Measurements from ENCODE around the gene ANGEL2. TPM values are rescaled to one million over a fixed set of nuclear protein-coding genes. Genes with fewer than 3 reads are reported as not detected.
A peak's percentile ranks its signal among the peaks of the same experiment; 100 is the strongest.

Gene ANGEL2
- total RNA-seq, 2 experiments from 2014 or later: 44.2 to 56.4 TPM

DNA sequence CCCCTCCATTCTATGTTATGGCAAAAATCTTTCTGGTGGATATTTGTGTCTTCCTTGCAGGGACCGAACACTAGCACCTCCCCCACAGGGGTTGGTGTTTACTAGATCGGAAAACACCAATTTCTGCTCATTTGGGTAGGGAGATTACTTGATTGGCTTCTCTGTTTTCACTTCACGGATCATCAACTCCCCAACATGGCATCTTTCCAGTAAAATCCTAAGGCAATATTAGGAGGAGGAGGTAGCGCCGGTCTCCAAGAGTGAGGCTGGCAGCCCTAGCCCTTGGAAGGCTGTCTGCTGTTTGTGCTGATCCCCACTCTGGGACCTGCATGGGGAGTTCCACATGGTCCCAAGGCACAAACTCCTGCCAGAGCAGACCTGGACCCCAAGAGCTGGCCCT is 53.2 kb downstream of the ANGEL2 start:
- H3K4me1 Mint-ChIP-seq: peaks cover 5% of the 10 kb centered on the region
- DNase-seq (no peak), ATAC-seq (no peak)
- H3K9me3 Mint-ChIP-seq (ENCODE audit: low read depth): no peaks in the 10 kb centered on the region
- H3K36me3 Mint-ChIP-seq: no peaks in the 10 kb centered on the region
- CTCF ChIA-PET: no interaction called here
- peaks cover 40% of the 10 kb centered on the region for H3K27me3 Mint-ChIP-seq
- H3K4me3 Mint-ChIP-seq: no peak overlapping the region
- H3K27ac Mint-ChIP-seq: no peak overlapping the region

DNA sequence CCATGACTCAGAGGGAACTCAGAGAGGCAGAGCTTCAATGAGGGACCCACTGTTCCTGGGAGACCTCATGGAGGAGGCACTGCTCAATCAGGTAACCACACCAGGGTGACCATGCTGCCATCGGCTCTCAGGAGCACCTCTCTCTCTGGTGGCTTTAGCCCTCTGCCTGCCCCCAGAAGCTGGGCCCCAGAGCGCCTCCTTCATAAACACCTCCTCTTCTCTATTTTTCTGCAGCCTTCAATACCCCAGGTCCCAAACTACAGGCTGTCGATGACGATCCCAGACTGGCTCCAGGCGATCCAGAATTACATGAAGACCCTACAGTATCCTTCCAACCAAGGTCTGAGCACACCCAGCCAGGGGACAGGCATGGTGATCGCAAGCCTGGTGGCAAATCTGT is 54.7 kb downstream of the ANGEL2 start:
- H3K27me3 Mint-ChIP-seq: peaks cover 38% of the 10 kb centered on the region
- no peak for DNase-seq
- H3K27ac Mint-ChIP-seq: no peak overlapping the region
- no peak overlapping the region for H3K4me3 Mint-ChIP-seq
- no peak for ATAC-seq
- H3K36me3 Mint-ChIP-seq: no peaks in the 10 kb centered on the region
- H3K9me3 Mint-ChIP-seq (ENCODE audit: low read depth): no peaks in the 10 kb centered on the region
- CTCF ChIA-PET: no interaction called here
- peaks cover 5% of the 10 kb centered on the region for H3K4me1 Mint-ChIP-seq

DNA sequence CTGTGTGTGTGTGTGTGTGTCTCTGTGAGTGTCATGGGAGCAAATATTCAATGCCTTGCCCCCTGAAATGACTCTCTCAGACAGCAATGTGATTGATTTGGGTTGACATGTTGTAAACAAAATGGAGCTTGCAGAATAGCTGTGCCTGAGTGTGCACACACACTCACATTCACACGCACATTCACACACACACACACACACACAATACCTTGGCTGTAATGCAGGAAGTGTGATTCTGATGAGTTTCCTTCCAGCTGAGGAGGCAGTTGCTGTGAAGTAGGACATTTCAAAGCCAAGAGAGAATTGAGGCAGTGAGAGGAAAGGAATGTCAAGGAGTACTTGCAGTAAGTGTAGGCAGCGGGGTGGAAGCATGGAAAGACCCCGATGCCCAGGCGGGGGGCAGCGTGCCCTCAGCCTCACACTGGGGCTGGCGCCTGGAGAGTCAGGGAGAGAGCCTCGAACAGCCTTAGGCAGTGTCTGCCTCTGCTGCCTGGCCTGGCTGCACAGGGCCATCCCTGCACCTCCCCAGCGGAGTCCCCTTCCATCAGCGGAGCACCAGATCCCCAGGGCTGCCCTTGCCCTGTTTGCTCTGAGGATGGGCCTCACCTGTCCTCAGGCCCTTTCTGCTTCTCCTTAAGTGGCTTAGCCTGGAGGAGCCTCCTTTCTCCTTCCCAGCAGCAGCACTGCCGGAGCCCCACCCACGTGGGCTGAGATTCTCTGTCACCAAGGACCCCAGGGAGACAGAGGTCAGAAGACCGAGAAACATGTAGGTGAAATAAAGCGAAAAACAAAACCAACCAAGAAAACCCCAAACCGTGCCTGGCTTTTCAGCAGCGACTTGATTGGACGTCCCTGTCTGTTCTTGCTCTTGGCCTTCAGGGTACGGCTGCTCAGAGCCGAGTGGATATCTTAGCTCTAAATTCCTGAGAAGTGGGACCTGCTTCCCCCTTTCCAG is 56.1 kb downstream of the ANGEL2 start:
- CTCF ChIA-PET: interaction anchor here (1.3 to 1.9 kb wide), 2 partner anchors 8 to 1262 kb away, joined by 3 to 4 read pairs; no protein-coding TSS in a partner anchor
- Mint-ChIP-seq H3K27me3 (peaks cover 40% of the 10 kb centered on the region), H3K4me1 (peaks cover 5% of the 10 kb centered on the region), H3K9me3 (ENCODE audit: low read depth) (no peaks in the 10 kb centered on the region), H3K36me3 (no peaks in the 10 kb centered on the region), H3K4me3 (no peak overlapping the region), H3K27ac (no peak overlapping the region)
- DNase-seq: no peak
- no peak for ATAC-seq

DNA sequence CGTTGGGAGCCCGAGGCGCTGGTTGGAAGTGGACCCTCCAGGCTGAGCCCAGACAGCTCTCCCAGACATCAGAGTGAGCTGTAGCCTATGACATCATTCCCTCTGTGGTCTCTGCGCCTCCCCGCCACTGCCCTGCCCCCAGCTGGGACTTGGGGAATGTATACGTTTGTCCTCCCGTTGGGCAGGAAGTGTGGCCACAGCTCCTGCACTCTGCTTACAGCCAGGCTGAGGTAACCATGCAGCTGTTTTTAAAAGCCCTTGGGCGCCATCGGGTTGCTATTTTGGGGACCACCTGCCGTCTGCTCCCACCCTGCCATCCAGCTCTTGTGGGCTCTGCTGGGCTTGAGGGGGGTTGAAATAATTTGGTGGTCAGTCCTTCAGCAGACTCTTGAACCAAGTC is 57.5 kb downstream of the ANGEL2 start:
- CTCF ChIA-PET: interaction anchor here (1.3 to 1.9 kb wide), 2 partner anchors 10 to 1260 kb away, joined by 3 to 4 read pairs; no protein-coding TSS in a partner anchor

DNA sequence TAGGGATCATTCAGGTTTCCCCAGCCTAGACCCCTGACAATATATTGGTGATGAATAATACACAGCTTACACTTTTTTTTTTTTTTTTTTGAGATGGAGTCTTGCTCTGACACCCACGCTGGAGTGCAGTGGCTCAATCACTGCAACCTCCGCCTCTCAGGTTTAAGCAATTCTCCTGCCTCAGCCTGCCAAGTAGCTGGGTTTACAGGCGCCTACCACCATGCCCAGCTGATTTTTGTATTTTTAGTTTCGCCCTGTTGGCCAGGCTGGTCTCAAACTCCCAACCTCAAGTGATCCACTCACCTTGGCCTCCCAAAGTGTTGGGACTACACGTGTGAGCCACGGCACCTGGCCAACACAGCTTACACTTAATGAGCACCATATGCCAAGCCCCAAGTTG is 58.1 kb downstream of the ANGEL2 start:
- CTCF ChIA-PET: interaction anchor here (1.9 kb wide), 1 partner anchor 10 kb away, joined by 4 read pairs; no protein-coding TSS in a partner anchor
- no peaks in the 10 kb centered on the region for H3K9me3 Mint-ChIP-seq (ENCODE audit: low read depth)
- H3K4me3 Mint-ChIP-seq: no peak overlapping the region
- peaks cover 5% of the 10 kb centered on the region for H3K4me1 Mint-ChIP-seq
- ATAC-seq (no peak), DNase-seq (no peak)
- H3K27ac Mint-ChIP-seq: no peak overlapping the region
- peaks cover 43% of the 10 kb centered on the region for H3K27me3 Mint-ChIP-seq
- no peaks in the 10 kb centered on the region for H3K36me3 Mint-ChIP-seq

More for the DNA sequence above, 57.5 kb downstream of the ANGEL2 start:
- H3K4me1 Mint-ChIP-seq: peaks cover 5% of the 10 kb centered on the region
- peaks cover 39% of the 10 kb centered on the region for H3K27me3 Mint-ChIP-seq
- DNase-seq (no peak), ATAC-seq (no peak)
- H3K27ac Mint-ChIP-seq: no peak overlapping the region
- no peak overlapping the region for H3K4me3 Mint-ChIP-seq
- H3K36me3 Mint-ChIP-seq: no peaks in the 10 kb centered on the region
- H3K9me3 Mint-ChIP-seq (ENCODE audit: low read depth): no peaks in the 10 kb centered on the region

DNA sequence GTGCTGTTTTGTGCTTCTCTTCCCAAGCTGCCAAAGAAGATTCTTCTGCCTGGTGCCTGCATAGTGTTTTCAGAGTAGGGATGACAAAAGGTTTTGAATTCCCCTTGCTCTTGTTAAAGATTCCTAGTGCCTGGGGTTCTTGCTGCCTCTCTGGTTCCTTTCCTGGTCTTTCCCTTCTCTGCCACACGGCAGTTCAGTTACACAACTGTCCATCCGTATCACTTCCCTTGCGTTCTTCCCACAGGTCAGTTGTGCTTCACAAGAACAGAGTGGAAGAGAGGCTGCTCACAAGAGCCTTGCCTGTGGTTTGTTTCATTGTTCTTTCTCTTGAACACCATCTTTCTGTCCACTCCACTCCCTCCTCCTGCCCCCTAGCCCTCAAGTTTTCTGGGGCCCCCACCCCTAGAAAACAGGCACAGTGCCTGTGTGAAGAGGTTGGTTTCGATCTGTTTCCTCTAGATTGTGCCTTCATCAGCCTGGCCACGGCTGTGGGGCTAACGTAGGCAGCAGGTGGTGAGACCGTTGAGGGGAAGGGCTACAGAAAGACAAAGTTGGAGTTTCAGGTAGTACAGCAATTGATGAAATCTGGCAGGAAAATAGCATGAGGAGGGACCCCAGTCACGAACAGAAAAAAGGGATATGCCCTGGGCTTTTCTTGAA is 59.6 kb downstream of the ANGEL2 start:
- peaks cover 52% of the 10 kb centered on the region for H3K27me3 Mint-ChIP-seq
- ATAC-seq (no peak), DNase-seq (no peak)
- H3K4me3 Mint-ChIP-seq: no peak overlapping the region
- no peak overlapping the region for H3K27ac Mint-ChIP-seq
- H3K36me3 Mint-ChIP-seq: no peaks in the 10 kb centered on the region
- H3K9me3 Mint-ChIP-seq (ENCODE audit: low read depth): no peaks in the 10 kb centered on the region
- CTCF ChIA-PET: no interaction called here
- H3K4me1 Mint-ChIP-seq: peaks cover 5% of the 10 kb centered on the region

DNA sequence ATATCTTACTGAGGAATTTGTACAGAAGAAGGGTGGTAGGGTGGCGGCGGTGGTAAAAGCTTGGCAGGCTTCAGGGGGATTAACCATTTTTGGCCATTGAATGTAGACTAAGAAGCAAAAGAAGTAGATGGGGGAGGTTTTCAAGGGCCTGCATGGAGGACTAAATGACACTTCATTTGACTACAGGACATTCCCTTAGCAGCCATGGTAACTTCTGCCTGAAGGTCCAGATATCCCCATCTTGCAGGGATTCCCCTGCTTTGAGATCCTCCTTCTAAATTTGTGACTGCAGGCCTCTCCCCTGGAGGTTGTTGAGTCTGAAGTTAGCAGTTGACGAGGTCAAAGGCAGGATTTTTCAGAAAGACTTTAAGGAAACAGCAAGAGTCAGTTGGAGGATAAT is 60.6 kb downstream of the ANGEL2 start:
- Mint-ChIP-seq H3K4me1 (peaks cover 8% of the 10 kb centered on the region), H3K27ac (no peak overlapping the region), H3K36me3 (no peaks in the 10 kb centered on the region), H3K9me3 (ENCODE audit: low read depth) (no peaks in the 10 kb centered on the region), H3K27me3 (peaks cover 60% of the 10 kb centered on the region), H3K4me3 (no peak overlapping the region)
- ATAC-seq: no peak
- DNase-seq: no peak
- CTCF ChIA-PET: no interaction called here

DNA sequence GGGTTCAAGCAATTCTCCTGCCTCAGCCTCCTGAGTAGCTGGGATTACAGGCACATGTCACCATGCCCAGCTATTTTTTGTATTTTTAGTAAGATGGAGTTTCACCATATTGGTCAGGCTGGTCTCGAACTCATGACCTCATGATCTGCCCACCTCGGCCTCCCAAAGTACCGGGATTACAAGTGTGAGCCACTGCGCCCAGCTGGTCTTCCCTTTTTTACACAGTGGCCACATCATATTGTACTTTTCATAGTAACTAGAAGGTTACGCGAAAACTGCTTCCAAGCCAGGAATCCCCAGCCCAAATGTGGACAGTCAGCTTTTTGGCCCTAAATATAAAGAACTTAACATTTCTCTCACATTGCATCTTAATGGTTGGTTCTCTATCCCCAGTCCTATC is 61.2 kb downstream of the ANGEL2 start:
- Mint-ChIP-seq H3K27ac (no peak overlapping the region), H3K9me3 (ENCODE audit: low read depth) (no peaks in the 10 kb centered on the region), H3K27me3 (peaks cover 64% of the 10 kb centered on the region), H3K4me3 (no peak overlapping the region), H3K36me3 (no peaks in the 10 kb centered on the region), H3K4me1 (peaks cover 10% of the 10 kb centered on the region)
- CTCF ChIA-PET: interaction anchor here (1.0 kb wide), 1 partner anchor 477 kb away, joined by 4 read pairs; no protein-coding TSS in a partner anchor
- no peak for DNase-seq
- ATAC-seq: no peak

DNA sequence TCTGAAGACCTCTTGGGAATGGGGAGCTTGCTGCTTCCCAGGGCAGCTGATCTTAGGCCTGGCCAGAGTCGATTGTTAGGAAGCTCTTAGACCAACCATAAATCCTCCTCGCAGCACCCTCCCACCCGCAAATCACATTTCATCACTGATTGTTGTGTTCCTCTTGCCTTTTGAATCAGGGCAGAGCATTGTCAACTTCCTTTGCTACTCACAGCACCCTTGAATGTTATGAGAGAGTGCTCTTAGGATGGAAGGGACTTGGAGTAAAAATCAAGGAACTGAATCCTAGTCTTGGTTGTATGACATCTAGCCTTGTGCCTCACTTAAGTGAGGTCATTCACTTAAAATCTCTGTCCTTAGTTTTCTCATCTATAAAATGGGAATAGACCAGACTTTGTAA is 62.3 kb downstream of the ANGEL2 start:
- Mint-ChIP-seq H3K36me3 (no peaks in the 10 kb centered on the region), H3K27ac (no peak overlapping the region), H3K4me3 (no peak overlapping the region), H3K4me1 (peaks cover 8% of the 10 kb centered on the region), H3K27me3 (peaks cover 76% of the 10 kb centered on the region), H3K9me3 (ENCODE audit: low read depth) (no peaks in the 10 kb centered on the region)
- CTCF ChIA-PET: no interaction called here
- DNase-seq: no peak
- ATAC-seq: no peak

DNA sequence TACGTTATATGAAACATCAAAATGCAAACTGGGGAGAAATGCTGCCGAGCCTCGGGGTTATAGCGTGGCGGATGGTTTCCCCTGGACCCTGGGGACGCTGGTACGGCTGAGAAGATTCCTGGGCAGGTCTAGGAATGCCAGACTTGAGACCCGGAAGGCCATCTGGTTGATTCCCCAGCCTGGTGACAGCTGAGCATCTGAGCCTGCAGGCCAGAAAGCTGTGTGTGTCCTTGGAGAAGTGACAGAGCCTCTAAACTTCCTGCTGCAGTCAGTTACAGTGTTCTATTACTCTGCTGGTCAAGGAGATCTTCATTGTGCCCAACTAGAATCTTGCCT is 63.1 kb downstream of the ANGEL2 start:
- CTCF ChIA-PET: no interaction called here
- no peak for ATAC-seq
- H3K4me1 Mint-ChIP-seq: peaks cover 8% of the 10 kb centered on the region
- no peaks in the 10 kb centered on the region for H3K36me3 Mint-ChIP-seq
- H3K9me3 Mint-ChIP-seq (ENCODE audit: low read depth): no peaks in the 10 kb centered on the region
- peaks cover 77% of the 10 kb centered on the region for H3K27me3 Mint-ChIP-seq
- no peak overlapping the region for H3K4me3 Mint-ChIP-seq
- H3K27ac Mint-ChIP-seq: no peak overlapping the region
- DNase-seq: no peak

DNA sequence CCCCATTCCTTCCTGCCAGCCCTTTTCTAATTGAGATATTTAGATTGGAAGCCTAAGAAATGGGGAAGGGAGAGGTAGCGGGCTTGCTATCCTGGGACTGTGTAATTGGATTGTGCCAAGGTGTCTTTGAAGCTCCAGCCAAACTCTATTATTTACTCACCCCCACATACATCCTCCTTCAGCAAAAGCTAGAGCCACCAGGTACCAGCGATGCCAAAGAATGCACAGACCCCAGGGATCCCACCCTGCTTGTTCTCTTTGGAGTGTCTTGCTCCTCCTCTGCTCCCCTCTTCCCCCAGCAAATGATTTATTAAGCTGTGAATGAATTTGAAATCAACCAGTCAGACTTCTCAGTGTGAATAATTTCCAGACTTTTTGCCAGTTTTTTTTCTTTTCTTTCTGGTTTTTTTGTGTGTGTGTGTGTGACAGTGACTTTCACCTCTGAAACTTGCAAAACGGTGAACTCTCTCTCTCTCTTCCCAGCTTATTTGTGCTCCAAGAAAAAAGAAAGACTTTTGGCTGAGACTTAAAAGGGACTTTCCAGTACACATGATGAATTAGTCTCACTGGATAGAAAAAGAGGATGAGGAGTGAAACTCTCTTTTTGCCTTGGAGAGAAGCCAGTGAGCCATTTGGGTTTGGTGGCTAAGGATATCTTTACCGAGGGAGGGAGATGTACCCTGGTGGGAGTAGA is 63.6 kb downstream of the ANGEL2 start:
- H3K36me3 Mint-ChIP-seq: no peaks in the 10 kb centered on the region
- CTCF ChIA-PET: interaction anchor here (2.1 kb wide), 1 partner anchor 16 kb away, joined by 8 read pairs; no protein-coding TSS in a partner anchor
- no peak for ATAC-seq
- no peak for DNase-seq
- no peak overlapping the region for H3K27ac Mint-ChIP-seq
- no peaks in the 10 kb centered on the region for H3K9me3 Mint-ChIP-seq (ENCODE audit: low read depth)
- H3K4me3 Mint-ChIP-seq: no peak overlapping the region
- peaks cover 76% of the 10 kb centered on the region for H3K27me3 Mint-ChIP-seq
- H3K4me1 Mint-ChIP-seq: peaks cover 8% of the 10 kb centered on the region

DNA sequence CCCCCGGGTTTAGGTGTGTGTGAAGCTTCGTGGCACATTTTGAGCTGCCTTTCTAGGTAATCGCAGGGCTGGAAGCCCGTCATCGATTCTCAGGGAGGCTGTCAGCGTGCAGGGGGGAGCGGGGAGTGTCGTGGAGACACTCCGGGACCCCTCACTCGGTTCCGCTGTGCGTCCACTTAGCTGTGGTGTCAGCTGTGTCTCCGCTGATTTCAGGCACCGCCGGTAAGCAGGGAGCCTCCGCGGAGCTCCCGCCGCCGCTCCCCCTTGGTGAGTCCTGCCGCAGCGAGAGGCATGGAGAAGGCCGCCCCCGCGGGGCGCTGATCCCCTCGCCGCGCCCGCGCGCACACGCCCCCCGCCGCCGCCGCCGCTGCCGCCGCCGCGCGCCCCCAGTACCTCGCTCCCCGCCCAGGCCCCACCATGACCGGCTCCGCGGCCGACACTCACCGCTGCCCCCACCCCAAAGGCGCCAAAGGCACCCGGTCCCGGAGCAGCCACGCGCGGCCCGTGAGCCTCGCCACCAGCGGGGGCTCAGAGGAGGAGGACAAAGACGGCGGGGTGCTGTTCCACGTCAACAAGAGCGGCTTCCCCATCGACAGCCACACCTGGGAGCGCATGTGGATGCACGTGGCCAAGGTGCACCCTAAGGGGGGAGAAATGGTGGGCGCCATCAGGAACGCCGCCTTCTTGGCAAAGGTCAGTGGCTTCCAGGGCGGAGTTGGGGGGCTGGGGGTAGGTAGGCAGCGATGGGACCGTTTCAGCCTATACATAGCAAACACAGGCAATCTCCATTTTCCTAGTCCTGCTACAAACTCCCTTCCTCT is 64.3 kb downstream of the ANGEL2 start:
- CTCF ChIA-PET: interaction anchor here (0.8 to 2.1 kb wide), 3 partner anchors 16 to 201 kb away, joined by 3 to 8 read pairs (median 3); no protein-coding TSS in a partner anchor
- ATAC-seq: no peak
- peaks cover 8% of the 10 kb centered on the region for H3K4me1 Mint-ChIP-seq
- no peak overlapping the region for H3K27ac Mint-ChIP-seq
- peaks cover 76% of the 10 kb centered on the region for H3K27me3 Mint-ChIP-seq
- H3K4me3 Mint-ChIP-seq: peak overlapping the region; percentile 70
- no peak for DNase-seq
- H3K36me3 Mint-ChIP-seq: no peaks in the 10 kb centered on the region
- no peaks in the 10 kb centered on the region for H3K9me3 Mint-ChIP-seq (ENCODE audit: low read depth)

All from activated CD8-positive, alpha-beta memory T cell treated with anti-CD3 and anti-CD28 coated beads, Interleukin-2, amount 10 ng/mL, durations not matched to agents 7 days and 5 days (primary cell).